Prostate gland (tissue), 2 donors: Measurements from ENCODE around the gene GSTM1. TPM values are rescaled to one million over a fixed set of nuclear protein-coding genes. Genes with fewer than 3 reads are reported as not detected.

Source experiments
- DNase-seq: peaks from one replicate; pipeline ENCODE4 v3.0.0-alpha.2; 2019; ENCODE audit warnings: low spot score
- H3K27ac ChIP-seq, 2 donors: fragments of 200-600 bp; sonication (generic); 2 replicates each; pipeline ENCODE4 v1.5.1; 2017 to 2019
- H3K27me3 ChIP-seq: fragments of 200-600 bp; sonication (generic); replicated peaks from 2 replicates; pipeline ENCODE4 v1.5.1; 2019; ENCODE audit not compliant: insufficient read depth
- H3K36me3 ChIP-seq, 2 donors: fragments of 200-600 bp; sonication (generic); 1 replicate in 1 of 2; 2 replicates in 1 of 2; pipeline versions ENCODE4 v1.5.1 to v1.8.1; 2017 to 2019
- H3K4me1 ChIP-seq: fragments of 200-600 bp; sonication (generic); replicated peaks from 2 replicates; pipeline ENCODE4 v1.5.1; 2019
- H3K4me3 ChIP-seq, 2 donors: fragments of 200-600 bp; sonication (generic); 2 replicates each; pipeline ENCODE4 v1.5.1; 2017 to 2019
- H3K9me3 ChIP-seq: fragments of 200-600 bp; sonication (generic); 2 replicates; pipeline ENCODE4 v1.5.1; 2017
- POLR2A ChIP-seq: fragments of 450-650 bp; IDR thresholded peaks from one replicate; pipeline ENCODE4 v1.6.1; 2016; ENCODE audit warnings: antibody characterized with exemption, mild to moderate bottlenecking
- POLR2AphosphoS5 ChIP-seq: sonication (generic); formaldehyde crosslinking; IDR thresholded peaks from one replicate; pipeline ENCODE4 v1.6.1; 2017; ENCODE audit warnings: antibody characterized with exemption
- WGBS: methylation state at CpG from one replicate; pipeline ENCODE4 v1.1.5; 2018; 5-methylcytosine and 5-hydroxymethylcytosine counted together
- intact Hi-C: fragments of 100-400 bp; cut with DNase I; formaldehyde crosslinking; loops from one replicate; pipeline ENCODE4 v1.14.2; 2022
- total RNA-seq, 2 donors: library from RNA; depleted of rRNA; stranded (reverse); fragments of >200 nt; gene quantifications; one replicate each; pipeline ENCODE4 v1.1.0, GENCODE V29; 2016
- TF ChIP-seq, protein P1 (sequence below), 4 experiments: fragments of 200-600 bp in 2 of 4; fragments of 450-650 bp in 2 of 4; sonication (generic) in 2 of 4; IDR thresholded peaks; 1 replicate in 3 of 4; 2 replicates in 1 of 4; pipeline ENCODE4 v1.5.1; 2016 to 2019; ENCODE audit warnings: antibody characterized with exemption in 4 of 4, mild to moderate bottlenecking in 2 of 4, moderate library complexity in 2 of 4

Gene GSTM1
- total RNA-seq, 2 donors from 2014 or later, result not detected

DNA sequence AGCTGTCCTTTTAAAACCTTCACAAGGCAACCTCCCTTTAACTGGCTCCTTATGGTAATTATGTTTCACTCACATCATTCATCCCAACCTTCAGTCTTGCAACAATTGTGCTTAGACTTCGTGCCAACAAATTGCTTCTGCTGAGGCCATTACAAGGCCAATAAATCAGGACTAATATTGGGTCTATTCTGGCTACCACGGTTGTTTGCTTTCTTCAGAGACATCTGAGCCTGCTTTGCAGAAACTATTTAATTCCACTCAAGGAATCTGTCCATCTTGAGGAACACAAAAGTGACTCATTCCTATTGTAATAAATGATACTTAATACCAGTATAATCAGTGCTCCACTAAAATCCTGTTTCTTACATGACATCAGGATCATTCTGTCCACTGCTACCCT is 34.3 kb upstream of the GSTM1 start:
- no peaks in the 10 kb centered on the region for H3K9me3 ChIP-seq
- H3K27me3 ChIP-seq, result no peaks in the 10 kb centered on the region
- H3K4me1 ChIP-seq, result no peaks in the 10 kb centered on the region
- H3K36me3 ChIP-seq, result no peaks in the 10 kb centered on the region
- WGBS, result 27% methylated on average over 2 of the region's 2 CpGs
- no peak overlapping the region for H3K4me3 ChIP-seq
- intact Hi-C loops, result no loop called here
- DNase-seq, result no peak
- H3K27ac ChIP-seq, result no peak overlapping the region
- TF ChIP-seq, protein P1, sequence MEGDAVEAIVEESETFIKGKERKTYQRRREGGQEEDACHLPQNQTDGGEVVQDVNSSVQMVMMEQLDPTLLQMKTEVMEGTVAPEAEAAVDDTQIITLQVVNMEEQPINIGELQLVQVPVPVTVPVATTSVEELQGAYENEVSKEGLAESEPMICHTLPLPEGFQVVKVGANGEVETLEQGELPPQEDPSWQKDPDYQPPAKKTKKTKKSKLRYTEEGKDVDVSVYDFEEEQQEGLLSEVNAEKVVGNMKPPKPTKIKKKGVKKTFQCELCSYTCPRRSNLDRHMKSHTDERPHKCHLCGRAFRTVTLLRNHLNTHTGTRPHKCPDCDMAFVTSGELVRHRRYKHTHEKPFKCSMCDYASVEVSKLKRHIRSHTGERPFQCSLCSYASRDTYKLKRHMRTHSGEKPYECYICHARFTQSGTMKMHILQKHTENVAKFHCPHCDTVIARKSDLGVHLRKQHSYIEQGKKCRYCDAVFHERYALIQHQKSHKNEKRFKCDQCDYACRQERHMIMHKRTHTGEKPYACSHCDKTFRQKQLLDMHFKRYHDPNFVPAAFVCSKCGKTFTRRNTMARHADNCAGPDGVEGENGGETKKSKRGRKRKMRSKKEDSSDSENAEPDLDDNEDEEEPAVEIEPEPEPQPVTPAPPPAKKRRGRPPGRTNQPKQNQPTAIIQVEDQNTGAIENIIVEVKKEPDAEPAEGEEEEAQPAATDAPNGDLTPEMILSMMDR (IDR thresholded peaks at IDR 0.05), result no peak
- TF ChIP-seq POLR2AphosphoS5 (no peak), POLR2A (no peak)

DNA sequence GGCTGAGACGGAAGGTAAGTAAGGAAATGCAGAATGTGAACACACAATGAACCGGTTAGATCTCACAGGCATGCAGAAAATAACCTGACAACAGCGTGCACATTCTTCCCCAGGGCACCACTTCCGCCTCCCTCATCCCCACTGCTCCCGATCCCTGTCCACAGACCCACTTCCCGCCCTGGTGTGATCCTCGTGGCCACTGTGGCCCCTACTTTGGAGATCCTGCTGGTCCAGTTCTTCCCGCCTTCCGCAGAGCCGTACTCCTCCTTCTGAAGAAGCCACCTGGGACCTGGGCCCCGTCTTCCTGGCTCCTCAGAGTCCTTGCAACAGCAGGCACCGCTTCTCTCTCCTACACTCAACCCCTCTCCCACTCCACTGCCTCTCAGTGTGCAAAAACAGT is 33.1 kb upstream of the GSTM1 start:
- TF ChIP-seq, protein P1 (IDR thresholded peaks at IDR 0.05), result no peak
- TF ChIP-seq POLR2A (no peak), POLR2AphosphoS5 (no peak)
- no peak overlapping the region for H3K27ac ChIP-seq

DNA sequence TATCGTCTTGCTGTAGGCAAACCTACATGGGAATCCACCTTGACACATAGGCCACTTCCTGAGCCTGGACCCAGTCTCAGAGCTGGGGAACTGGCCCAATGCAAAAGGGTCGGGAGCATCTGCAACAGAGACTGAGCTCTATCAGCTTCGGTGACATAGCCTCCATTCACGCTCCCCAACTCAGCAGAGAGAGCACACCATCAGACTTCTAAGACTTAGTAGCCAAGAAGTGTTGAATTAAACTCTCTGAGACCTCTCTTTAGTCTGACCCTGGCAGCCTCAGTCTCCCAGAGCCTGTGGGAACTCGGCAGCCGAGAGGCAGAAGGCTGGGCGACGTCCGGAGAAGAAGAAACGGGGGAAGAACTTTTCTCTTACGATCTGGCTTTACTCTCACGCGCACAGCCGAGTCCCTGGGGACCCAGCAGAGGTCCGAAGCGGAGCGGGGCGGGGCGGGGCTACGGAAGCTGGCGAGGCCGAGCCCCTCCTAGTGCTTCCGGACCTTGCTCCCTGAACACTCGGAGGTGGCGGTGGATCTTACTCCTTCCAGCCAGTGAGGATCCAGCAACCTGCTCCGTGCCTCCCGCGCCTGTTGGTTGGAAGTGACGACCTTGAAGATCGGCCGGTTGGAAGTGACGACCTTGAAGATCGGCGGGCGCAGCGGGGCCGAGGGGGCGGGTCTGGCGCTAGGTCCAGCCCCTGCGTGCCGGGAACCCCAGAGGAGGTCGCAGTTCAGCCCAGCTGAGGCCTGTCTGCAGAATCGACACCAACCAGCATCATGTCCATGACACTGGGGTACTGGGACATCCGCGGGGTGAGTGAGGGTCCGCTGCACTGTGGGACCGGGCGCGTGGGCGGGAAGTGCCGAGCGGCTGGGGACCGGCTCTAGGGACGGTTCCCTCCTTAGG is 31.8 kb upstream of the GSTM1 start, which contains the start of gene GSTM4:
TSS of gene GSTM4 (plus strand) at position 485 of the 905 bp plus-strand sequence. CDS start at position 776, 291 bp downstream.
- Histone ChIP-seq H3K36me3 (peaks cover 0 to 4% of the 10 kb centered on the region in 2 donors), H3K27ac (peak within 1 kb of the TSS; percentile 76 to 85), H3K9me3 (no peaks in the 10 kb centered on the region), H3K4me3 (peak within 1 kb of the TSS; percentile 59 to 68), H3K27me3 (no peaks in the 10 kb centered on the region), H3K4me1 (no peaks in the 10 kb centered on the region)
- under 1% methylated on average over 37 of the region's 54 CpGs for WGBS
- DNase-seq, result peak; percentile 78
- intact Hi-C loops, result no loop called here
- TF ChIP-seq, protein P1 (IDR thresholded peaks at IDR 0.05), result peak in 1 of 4 experiments; percentile 9
- TF ChIP-seq POLR2AphosphoS5 (peak; percentile 75), POLR2A (peak; percentile 26)

More for the DNA sequence above, 33.1 kb upstream of the GSTM1 start:
- Histone ChIP-seq H3K4me1 (no peaks in the 10 kb centered on the region), H3K4me3 (no peak overlapping the region), H3K36me3 (no peaks in the 10 kb centered on the region), H3K9me3 (no peaks in the 10 kb centered on the region), H3K27me3 (no peaks in the 10 kb centered on the region)
- no peak for DNase-seq
- intact Hi-C loops, result no loop called here
- WGBS, result 88% methylated on average over 12 of the region's 12 CpGs

DNA sequence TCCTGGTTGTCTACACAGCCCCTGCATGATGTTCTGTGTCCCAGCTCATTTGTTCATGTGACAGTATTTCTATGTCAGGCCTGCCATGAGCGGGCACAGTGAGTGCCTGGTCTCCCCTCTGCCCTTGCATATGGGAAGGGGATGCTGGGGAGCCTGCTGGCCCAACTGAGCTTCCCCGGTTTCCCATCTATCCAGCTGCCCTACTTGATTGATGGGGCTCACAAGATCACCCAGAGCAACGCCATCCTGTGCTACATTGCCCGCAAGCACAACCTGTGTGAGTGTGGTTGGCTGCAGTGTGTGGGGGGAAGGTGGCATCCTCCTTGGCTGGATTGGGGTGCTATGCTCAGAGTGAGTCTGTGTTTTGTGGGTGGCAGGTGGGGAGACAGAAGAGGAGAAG is 30.2 kb upstream of the GSTM1 start:
- DNase-seq, result no peak
- WGBS, result 89% methylated on average over 3 of the region's 4 CpGs
- H3K4me1 ChIP-seq, result no peaks in the 10 kb centered on the region
- TF ChIP-seq POLR2AphosphoS5, result no peak
- TF ChIP-seq, protein P1 (IDR thresholded peaks at IDR 0.05), result no peak
- no peaks in the 10 kb centered on the region for H3K27me3 ChIP-seq
- H3K27ac ChIP-seq, result no peak overlapping the region
- intact Hi-C loops, result no loop called here
- peaks cover 0 to 4% of the 10 kb centered on the region in 2 donors for H3K36me3 ChIP-seq
- H3K9me3 ChIP-seq, result no peaks in the 10 kb centered on the region
- no peak overlapping the region for H3K4me3 ChIP-seq
